ENCODE results near the gene ZBTB16. TPM values are rescaled to one million over a fixed set of nuclear protein-coding genes. Genes with fewer than 3 reads are reported as not detected.

The ZBTB16 gene
- total and polyA plus RNA-seq, 4 donors = 21.4 to 224 (median 102) TPM

DNA sequence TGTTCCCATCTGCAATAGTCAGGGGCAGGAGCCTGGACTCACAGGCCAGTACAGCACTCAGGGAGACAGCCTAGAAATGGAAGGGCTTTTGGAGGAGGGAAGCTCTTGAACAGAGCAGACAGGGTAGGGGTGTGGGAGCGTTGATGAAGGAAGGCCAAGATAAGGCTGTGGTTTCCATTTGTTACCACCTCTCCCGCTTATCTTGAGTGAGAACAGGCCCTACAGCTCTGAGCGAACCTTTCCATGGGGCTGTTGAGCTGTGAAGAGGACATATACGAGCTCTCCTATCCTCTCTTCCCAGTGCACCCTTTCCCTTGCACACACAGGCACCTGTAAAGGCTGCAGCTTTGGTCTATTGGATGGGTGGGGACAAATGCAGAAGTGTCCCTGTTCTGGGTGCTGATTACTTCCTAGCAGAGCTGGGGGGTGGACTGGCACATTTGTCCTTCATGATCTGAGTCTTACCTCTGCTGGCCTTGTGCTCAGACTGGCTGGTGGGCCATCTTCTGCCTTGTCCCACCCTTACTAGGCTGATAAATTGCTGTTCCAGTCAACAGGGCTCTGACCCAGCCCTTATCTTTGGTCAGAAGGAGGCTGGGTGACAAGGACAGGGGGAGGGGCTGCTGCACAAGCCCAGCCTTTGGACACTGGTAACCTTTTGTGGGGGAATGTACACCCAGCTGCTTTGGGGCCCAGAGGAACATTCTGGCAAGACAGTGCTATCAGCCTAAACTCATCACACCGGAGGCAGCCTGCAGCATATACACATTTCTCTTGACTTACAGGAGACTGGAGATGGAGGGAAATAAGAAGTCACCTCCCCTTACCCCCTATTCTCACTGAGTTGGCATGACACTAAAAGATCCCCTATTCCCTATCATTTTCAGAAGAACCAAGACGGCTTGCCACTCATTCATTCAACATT lies 156.6 kb downstream of the ZBTB16 start:
- WGBS, 2 donors = 53 to 63% methylated on average over 6 of the region's 6 CpGs
- peaks cover 0 to 28% (median 2%) of the 10 kb centered on the region in 4 donors for H3K36me3 ChIP-seq (ENCODE audit: control insufficient read depth in 4 of 4, insufficient read depth in 4 of 4, low read length in 4 of 4)
- no peak overlapping the region for H3K4me3 ChIP-seq
- peaks cover 0 to 3% (median 0%) of the 10 kb centered on the region in 3 donors for H3K27me3 ChIP-seq (ENCODE audit: control insufficient read depth in 3 of 3, insufficient read depth in 3 of 3, low read length in 2 of 3)
- no peak overlapping the region for H3K9ac ChIP-seq (ENCODE audit: insufficient read depth in 1 of 2, low read length in 2 of 2)
- no peaks in the 10 kb centered on the region for H3K9me3 ChIP-seq (ENCODE audit: control insufficient read depth in 4 of 4, insufficient read depth in 3 of 4, low read length in 3 of 4)
- H3K4me1 ChIP-seq (ENCODE audit: control insufficient read depth in 5 of 5, insufficient read depth in 5 of 5, low read length in 5 of 5) = peaks cover 6 to 43% (median 21%) of the 10 kb centered on the region in 5 donors
- no peak for DNase-seq
- ATAC-seq (ENCODE audit: insufficient read depth, low FRiP score) = no peak
- TF ChIP-seq, protein P1, sequence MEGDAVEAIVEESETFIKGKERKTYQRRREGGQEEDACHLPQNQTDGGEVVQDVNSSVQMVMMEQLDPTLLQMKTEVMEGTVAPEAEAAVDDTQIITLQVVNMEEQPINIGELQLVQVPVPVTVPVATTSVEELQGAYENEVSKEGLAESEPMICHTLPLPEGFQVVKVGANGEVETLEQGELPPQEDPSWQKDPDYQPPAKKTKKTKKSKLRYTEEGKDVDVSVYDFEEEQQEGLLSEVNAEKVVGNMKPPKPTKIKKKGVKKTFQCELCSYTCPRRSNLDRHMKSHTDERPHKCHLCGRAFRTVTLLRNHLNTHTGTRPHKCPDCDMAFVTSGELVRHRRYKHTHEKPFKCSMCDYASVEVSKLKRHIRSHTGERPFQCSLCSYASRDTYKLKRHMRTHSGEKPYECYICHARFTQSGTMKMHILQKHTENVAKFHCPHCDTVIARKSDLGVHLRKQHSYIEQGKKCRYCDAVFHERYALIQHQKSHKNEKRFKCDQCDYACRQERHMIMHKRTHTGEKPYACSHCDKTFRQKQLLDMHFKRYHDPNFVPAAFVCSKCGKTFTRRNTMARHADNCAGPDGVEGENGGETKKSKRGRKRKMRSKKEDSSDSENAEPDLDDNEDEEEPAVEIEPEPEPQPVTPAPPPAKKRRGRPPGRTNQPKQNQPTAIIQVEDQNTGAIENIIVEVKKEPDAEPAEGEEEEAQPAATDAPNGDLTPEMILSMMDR (IDR thresholded peaks at IDR 0.05; ENCODE audit: control extremely low read depth, extremely low read depth) = no peak
- H3K27ac ChIP-seq (ENCODE audit: low read depth in 1 of 2, low read length in 1 of 2) = peak overlapping the region in 1 of 2 donors; percentile 75

DNA sequence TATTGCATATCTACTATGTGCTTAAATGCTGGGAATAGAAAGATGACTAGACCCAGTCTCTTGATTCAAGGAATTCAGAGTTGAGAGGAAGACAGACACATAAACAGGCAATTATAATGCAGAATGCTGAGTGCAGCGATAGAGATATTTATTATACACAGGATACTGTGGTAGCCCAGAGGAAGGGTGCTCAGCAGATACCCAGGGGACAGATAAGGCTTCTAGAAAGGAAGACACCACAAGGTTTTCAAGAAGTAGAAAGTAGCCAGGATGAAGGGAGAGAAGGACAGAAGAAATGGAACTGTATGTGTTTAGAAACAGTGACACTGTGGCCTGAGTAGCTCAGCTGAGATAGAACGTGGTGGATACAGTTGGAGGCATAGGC lies 157.3 kb downstream of the ZBTB16 start:
- TF ChIP-seq, protein P1 (IDR thresholded peaks at IDR 0.05; ENCODE audit: control extremely low read depth, extremely low read depth) = no peak
- Histone ChIP-seq H3K27ac (ENCODE audit: low read depth in 1 of 2, low read length in 1 of 2) (peak overlapping the region in 1 of 2 donors; percentile 42), H3K4me3 (no peak overlapping the region), H3K36me3 (ENCODE audit: control insufficient read depth in 4 of 4, insufficient read depth in 4 of 4, low read length in 4 of 4) (peaks cover 0 to 22% (median 4%) of the 10 kb centered on the region in 4 donors), H3K9ac (ENCODE audit: insufficient read depth in 1 of 2, low read length in 2 of 2) (no peak overlapping the region), H3K27me3 (ENCODE audit: control insufficient read depth in 3 of 3, insufficient read depth in 3 of 3, low read length in 2 of 3) (peaks cover 0 to 3% (median 0%) of the 10 kb centered on the region in 3 donors), H3K4me1 (ENCODE audit: control insufficient read depth in 5 of 5, insufficient read depth in 5 of 5, low read length in 5 of 5) (peaks cover 6 to 46% (median 15%) of the 10 kb centered on the region in 5 donors), H3K9me3 (ENCODE audit: control insufficient read depth in 4 of 4, insufficient read depth in 3 of 4, low read length in 3 of 4) (no peaks in the 10 kb centered on the region)
- DNase-seq (no peak), ATAC-seq (ENCODE audit: insufficient read depth, low FRiP score) (no peak)
- WGBS, 2 donors = 47 to 59% methylated on average over 2 of the region's 2 CpGs

DNA sequence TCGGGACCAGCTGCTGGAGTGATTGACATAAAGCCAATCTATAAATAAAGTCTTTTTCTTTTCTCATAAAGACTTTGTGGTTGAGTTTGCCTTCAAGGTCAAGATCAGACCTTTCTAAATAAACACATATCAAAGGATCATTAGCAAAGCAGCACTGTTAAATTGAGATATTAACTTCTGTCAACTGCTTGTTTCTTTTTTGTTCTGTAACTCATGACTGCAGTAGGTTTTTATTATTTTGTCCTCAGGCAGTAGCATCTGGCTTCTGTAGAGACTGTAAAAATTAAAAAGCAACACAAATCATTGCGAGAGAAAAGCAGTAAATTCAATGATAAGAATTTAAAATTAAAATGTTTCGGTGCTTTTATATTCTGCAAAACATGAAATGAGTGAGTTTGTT lies 159.0 kb downstream of the ZBTB16 start:
- H3K27ac ChIP-seq (ENCODE audit: low read depth in 1 of 2, low read length in 1 of 2) = peak overlapping the region in 1 of 2 donors; percentile 79
- H3K36me3 ChIP-seq (ENCODE audit: control insufficient read depth in 4 of 4, insufficient read depth in 4 of 4, low read length in 4 of 4) = peaks cover 0 to 20% (median 5%) of the 10 kb centered on the region in 4 donors
- WGBS, 2 donors = 86 to 87% methylated on average over 3 of the region's 3 CpGs
- ATAC-seq (ENCODE audit: insufficient read depth, low FRiP score) = no peak
- no peak overlapping the region for H3K4me3 ChIP-seq
- no peak for DNase-seq
- peaks cover 0 to 3% (median 0%) of the 10 kb centered on the region in 3 donors for H3K27me3 ChIP-seq (ENCODE audit: control insufficient read depth in 3 of 3, insufficient read depth in 3 of 3, low read length in 2 of 3)
- no peak overlapping the region for H3K9ac ChIP-seq (ENCODE audit: insufficient read depth in 1 of 2, low read length in 2 of 2)
- H3K9me3 ChIP-seq (ENCODE audit: control insufficient read depth in 4 of 4, insufficient read depth in 3 of 4, low read length in 3 of 4) = no peaks in the 10 kb centered on the region
- TF ChIP-seq, protein P1 (IDR thresholded peaks at IDR 0.05; ENCODE audit: control extremely low read depth, extremely low read depth) = no peak
- H3K4me1 ChIP-seq (ENCODE audit: control insufficient read depth in 5 of 5, insufficient read depth in 5 of 5, low read length in 5 of 5) = peaks cover 6 to 47% (median 14%) of the 10 kb centered on the region in 5 donors
